Measurements from ENCODE around the gene LGALS3BP. TPM values are rescaled to one million over a fixed set of nuclear protein-coding genes. Genes with fewer than 3 reads are reported as not detected.

Gene LGALS3BP
- total and polyA plus RNA-seq, 2 of the 4 experiments (the other 2 are of a cell fraction), result 33.7 to 273 TPM

- H2BK15ac ChIP-seq (ENCODE audit: low read depth, low read length), result no peak overlapping the region
- ATAC-seq (ENCODE audit: low read depth) (no peak), DNase-seq (no peak)
- in situ Hi-C loops (cut with MboI; ENCODE audit: low sequenced_read_pairs), result loop anchor here (5.0 kb wide), 1 partner anchor 60 kb away; no protein-coding TSS in a partner anchor
- H3K9me1 ChIP-seq (ENCODE audit: insufficient read depth, low read length), result peaks cover 17% of the 10 kb centered on the region
- H3K36me3 ChIP-seq (ENCODE audit: control insufficient read depth, insufficient read depth, low read length), result no peaks in the 10 kb centered on the region
- H3K56ac ChIP-seq (ENCODE audit: extremely low read depth, insufficient read depth, low read length), result no peak overlapping the region
- WGBS, 2 experiments (ENCODE audit: extremely low coverage in 2 of 2, insufficient read length in 1 of 2), result 93% methylated on average over 6 of the region's 9 CpGs; no CpG with 5 or more reads in 1 of the 2 experiments
- H2AFZ ChIP-seq (replicated peaks; ENCODE audit: low read length, poor library complexity), result no peak overlapping the region
- peak overlapping the region; percentile 40; the same call in 1 of the 2 replicates for H2AK5ac ChIP-seq (ENCODE audit: low read depth, low read length)
- no peak overlapping the region for H3K4ac ChIP-seq (ENCODE audit: low read depth, low read length)
- no peak overlapping the region for H3K4me3 ChIP-seq (ENCODE audit: insufficient read depth, low read depth, low read length)
- H4K91ac ChIP-seq (ENCODE audit: insufficient read depth, low read depth, low read length), result no peak overlapping the region
- no peak overlapping the region for H4K8ac ChIP-seq (ENCODE audit: low read depth in 2 of 2, low read length in 2 of 2)
- no peak overlapping the region for H3K18ac ChIP-seq (ENCODE audit: low read depth, low read length)
- no TSS peak for BruUV-seq (replicated peaks)
- dilution Hi-C loops (cut with HindIII; ENCODE audit: low sequenced_read_pairs, unreplicated experiment), result no loop called here
- TF ChIP-seq FOS (IDR thresholded peaks at IDR 0.05; ENCODE audit: low read depth, low read length) (no peak), CTCF (conservative IDR thresholded peaks at IDR 0.05; ENCODE audit: low read depth, low read length) (no peak), BHLHE40 (IDR thresholded peaks at IDR 0.05; ENCODE audit: low read depth, low read length) (no peak), CHD1 (IDR thresholded peaks at IDR 0.05; ENCODE audit: low read depth, low read length) (no peak), MXI1 (IDR thresholded peaks at IDR 0.05; ENCODE audit: borderline replicate concordance, low read depth, low read length) (no peak), POLR2A (IDR thresholded peaks at IDR 0.05; ENCODE audit: low read depth, low read length) (no peak), RCOR1 (IDR thresholded peaks at IDR 0.05; ENCODE audit: insufficient replicate concordance, low read length) (no peak), RFX5 (IDR thresholded peaks at IDR 0.05; ENCODE audit: low read depth, low read length) (no peak), ELK1 (IDR thresholded peaks at IDR 0.05; ENCODE audit: borderline replicate concordance, low read depth, low read length) (no peak), NFE2L2 (IDR thresholded peaks at IDR 0.05; ENCODE audit: low read depth, low read length) (no peak), MAZ (IDR thresholded peaks at IDR 0.05; ENCODE audit: borderline replicate concordance, low read depth, low read length) (no peak), RAD21 (IDR thresholded peaks at IDR 0.05; ENCODE audit: low read length) (no peak), CEBPB (IDR thresholded peaks at IDR 0.05; ENCODE audit: low read depth, low read length) (no peak), USF2 (IDR thresholded peaks at IDR 0.05; ENCODE audit: low read depth, low read length) (no peak), MAFK (IDR thresholded peaks at IDR 0.05; ENCODE audit: low read depth, low read length) (no peak), SMC3 (IDR thresholded peaks at IDR 0.05; ENCODE audit: low read depth, low read length) (no peak)
- H3K23ac ChIP-seq (ENCODE audit: low read depth, low read length), result 0 out of 2 replicates have a peak overlapping the region, but pooled peaks have one; percentile 13
- ChIA-PET CTCF (no interaction called here), POLR2A (ENCODE audit: unreplicated experiment) (no interaction called here)
- peaks cover 4 to 27% of the 10 kb centered on the region in 2 experiments; a peak in 2 of 4 replicates for H3K79me1 ChIP-seq (ENCODE audit: low read depth in 1 of 2, low read length in 2 of 2)
- intact Hi-C loops (cut with micrococcal nuclease), result no loop called here
- no peak overlapping the region for H2BK120ac ChIP-seq (ENCODE audit: low read depth, low read length)
- peaks cover 29% of the 10 kb centered on the region for H3K4me1 ChIP-seq (ENCODE audit: control insufficient read depth, insufficient read depth, low read length)
- no peak overlapping the region for H2AK9ac ChIP-seq (replicated peaks; ENCODE audit: low read depth, low read length, poor library complexity)
- no peak overlapping the region for H3K4me2 ChIP-seq (ENCODE audit: low read depth, low read length)
- H2BK20ac ChIP-seq (ENCODE audit: low read depth, low read length), result no peak overlapping the region
- no peak overlapping the region for H2BK5ac ChIP-seq (ENCODE audit: low read depth, low read length, poor library complexity, severe bottlenecking)
- no peak overlapping the region for H4K5ac ChIP-seq (ENCODE audit: low read depth, low read length)
- H3K9me3 ChIP-seq (ENCODE audit: control insufficient read depth, insufficient read depth, low read length), result no peaks in the 10 kb centered on the region
- no peaks in the 10 kb centered on the region for H4K20me1 ChIP-seq (ENCODE audit: insufficient read depth, low read length)
- H3K27ac ChIP-seq (ENCODE audit: insufficient read depth, low read length), result no peak overlapping the region
- no peak overlapping the region for H3K9ac ChIP-seq (ENCODE audit: low read depth, low read length)
- H3K27me3 ChIP-seq (ENCODE audit: control insufficient read depth, insufficient read depth, low read length), result peaks cover 2% of the 10 kb centered on the region; the same call in 1 of the 2 replicates
- no peak overlapping the region for H3K14ac ChIP-seq (replicated peaks; ENCODE audit: low read depth, low read length)
Measured at GRCh38 chr17:79022507-79022991, 42.8 kb upstream of the LGALS3BP start.
